Esophagus squamous epithelium (tissue), 4 donors: ENCODE data around the gene GPC5.

Source experiments
- CTCF ChIP-seq, 6 experiments: fragments of 450-650 bp in 4 of 6; fragments of 200-600 bp in 2 of 6; sonication (generic) in 2 of 6; IDR thresholded peaks; one replicate each; pipeline ENCODE4 v1.5.1; 2016 to 2019; ENCODE audit warnings: antibody characterized with exemption in 6 of 6, mild to moderate bottlenecking in 4 of 6, moderate library complexity in 4 of 6
- POLR2A ChIP-seq, 4 donors: fragments of 450-650 bp; IDR thresholded peaks; one replicate each; pipeline ENCODE4 v1.6.1; 2017; ENCODE audit warnings: antibody characterized with exemption in 4 of 4, mild to moderate bottlenecking in 4 of 4, moderate library complexity in 3 of 4

GRCh38 chr13:92459306-92459705 is 1060.9 kb downstream of the GPC5 start:
- TF ChIP-seq CTCF (IDR thresholded peaks at IDR 0.05): no peak
- TF ChIP-seq POLR2A (IDR thresholded peaks at IDR 0.05): no peak
